Vagina (tissue), 2 donors: ENCODE results near the gene PSRC1.

Source experiments
- CTCF ChIP-seq, 3 experiments: fragments of 450-650 bp in 2 of 3; fragments of 200-600 bp in 1 of 3; sonication (generic) in 1 of 3; IDR thresholded peaks; one replicate each; pipeline ENCODE4 v1.5.1; 2017 to 2019; ENCODE audit warnings: antibody characterized with exemption in 3 of 3, mild to moderate bottlenecking in 2 of 3, moderate library complexity in 2 of 3
- POLR2A ChIP-seq, 2 donors: fragments of 450-650 bp; IDR thresholded peaks; one replicate each; pipeline ENCODE4 v1.6.1; 2017; ENCODE audit warnings: antibody characterized with exemption in 2 of 2, mild to moderate bottlenecking in 2 of 2, moderate library complexity in 2 of 2

- TF ChIP-seq CTCF (IDR thresholded peaks at IDR 0.05) = no peak
- no peak for TF ChIP-seq POLR2A (IDR thresholded peaks at IDR 0.05)
Observed at GRCh38 chr1:109327285-109327684, 44.3 kb upstream of the PSRC1 start.
